Sigmoid colon (tissue), 7 donors: ENCODE results near the gene PRR7. TPM values are rescaled to one million over a fixed set of nuclear protein-coding genes. Genes with fewer than 3 reads are reported as not detected.

ENCODE experiments used
- DNase-seq: peaks from one replicate; pipeline ENCODE4 v3.0.0-alpha.2; 2019
- H3K27ac ChIP-seq, 4 donors: fragments of 200-600 bp; sonication (generic); one replicate each; pipeline ENCODE4 v1.5.1; 2016 to 2019; ENCODE audit warnings: mild to moderate bottlenecking in 1 of 4
- H3K27me3 ChIP-seq, 3 donors: fragments of 200-600 bp; sonication (generic); one replicate each; pipeline ENCODE4 v1.5.1; 2019; ENCODE audit warnings: mild to moderate bottlenecking in 1 of 3
- H3K36me3 ChIP-seq, 4 donors: fragments of 200-600 bp; sonication (generic); one replicate each; pipeline ENCODE4 v1.5.1; 2016 to 2019
- H3K4me1 ChIP-seq, 4 donors: fragments of 200-600 bp; sonication (generic); one replicate each; pipeline ENCODE4 v1.5.1; 2017 to 2019
- H3K4me3 ChIP-seq, 4 donors: fragments of 200-600 bp; sonication (generic); one replicate each; pipeline ENCODE4 v1.5.1; 2017 to 2019; ENCODE audit warnings: mild to moderate bottlenecking in 2 of 4, moderate library complexity in 1 of 4
- H3K9me3 ChIP-seq, 4 donors: fragments of 200-600 bp in 3 of 4; sonication (generic) in 3 of 4; one replicate each; pipeline versions ENCODE4 v1.5.1 to v1.6.1; 2013 to 2019
- CTCF ChIP-seq, 4 experiments: fragments of 450-650 bp in 3 of 4; fragments of 200-600 bp in 1 of 4; IDR thresholded peaks; one replicate each; pipeline ENCODE4 v1.5.1; 2016 to 2019; ENCODE audit warnings: antibody characterized with exemption in 4 of 4, mild to moderate bottlenecking in 3 of 4, moderate library complexity in 2 of 4
- EP300 ChIP-seq, 4 donors: sonication (generic); formaldehyde crosslinking; IDR thresholded peaks; one replicate each; pipeline ENCODE4 v1.6.1; 2017; ENCODE audit warnings: antibody characterized with exemption in 4 of 4
- POLR2A ChIP-seq, 2 donors: fragments of 450-650 bp; IDR thresholded peaks; one replicate each; pipeline ENCODE4 v1.6.1; 2016; ENCODE audit warnings: antibody characterized with exemption in 2 of 2, mild to moderate bottlenecking in 2 of 2, moderate library complexity in 2 of 2
- POLR2AphosphoS5 ChIP-seq, 4 donors: sonication (generic); formaldehyde crosslinking; IDR thresholded peaks; one replicate each; pipeline ENCODE4 v1.6.1; 2017; ENCODE audit warnings: antibody characterized with exemption in 4 of 4
- WGBS, 2 donors: extraction: QIAGEN DNeasy Blood & Tissue Kit; methylation state at CpG; one replicate each; pipeline ENCODE4 v1.1.7; 2013; 5-methylcytosine and 5-hydroxymethylcytosine counted together
- intact Hi-C: fragments of 100-400 bp; cut with DNase I; formaldehyde crosslinking; loops from one replicate; pipeline ENCODE4 v1.15.1; 2023
- polyA plus RNA-seq, 3 donors: library from polyadenylated mRNA; stranded (reverse); fragments of 200-250 nt; gene quantifications; one replicate each; pipeline ENCODE4 v1.2.3, GENCODE V29; 2013
- total RNA-seq, 4 donors: library from RNA; depleted of rRNA; stranded (reverse); fragments of >200 nt; gene quantifications; one replicate each; pipeline ENCODE4 v1.1.0, GENCODE V29; 2016
- donor health status: healthy with polysubstance abuse.
- donor health status: Bipolar disorder and iron deficiency.
- donor health status: healthy.

The PRR7 gene
- total and polyA plus RNA-seq, 7 donors, result 0.82 to 3.7 (median 2.2) TPM; not detected in 2

DNA sequence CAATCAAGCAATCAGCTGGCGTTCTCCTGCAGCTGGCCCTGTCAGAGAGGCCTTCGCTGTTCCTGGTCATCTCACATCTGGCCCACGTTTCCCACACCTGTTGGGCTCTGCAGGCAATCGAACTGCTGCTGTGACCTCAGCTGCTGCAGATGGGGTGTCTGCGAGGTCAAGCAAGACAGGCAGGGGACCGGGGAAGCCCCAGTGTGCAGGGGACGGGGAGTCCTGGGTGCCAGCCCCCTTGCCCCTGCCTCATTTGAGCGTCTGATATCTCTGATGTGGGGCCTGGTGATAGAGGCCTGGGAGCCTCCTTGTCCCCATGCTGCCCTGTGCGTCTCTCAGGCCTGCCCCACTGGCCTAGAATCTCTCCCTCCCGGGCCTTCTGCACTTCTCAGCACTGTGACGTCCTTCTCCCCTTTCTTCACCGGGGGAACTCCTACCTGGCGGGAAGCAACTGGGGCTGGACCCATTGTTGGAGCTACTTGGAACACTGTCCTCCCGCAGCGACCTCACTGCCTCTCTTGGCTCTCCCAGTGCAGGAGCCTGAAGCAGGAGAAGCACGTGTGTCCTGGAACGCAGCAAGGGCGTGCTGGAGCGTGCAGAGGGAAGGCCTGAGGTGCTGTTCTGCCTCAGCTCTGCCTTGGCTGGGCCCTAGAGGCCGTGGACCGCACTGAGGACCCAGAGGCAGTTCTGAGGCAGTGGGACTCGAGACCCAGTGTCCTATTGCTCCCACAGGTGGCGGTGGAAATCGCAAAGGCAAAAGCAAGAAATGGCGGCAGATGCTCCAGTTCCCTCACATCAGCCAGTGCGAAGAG lies 16.3 kb upstream of the PRR7 start:
- intact Hi-C loops, result no loop called here
- 76 to 90% methylated on average over 26 of the region's 26 CpGs for WGBS, 2 donors
- H3K27me3 ChIP-seq, result no peaks in the 10 kb centered on the region
- DNase-seq, result no peak
- H3K4me1 ChIP-seq, result peaks cover 0 to 43% (median 39%) of the 10 kb centered on the region in 4 donors
- H3K27ac ChIP-seq, result no peak overlapping the region
- TF ChIP-seq POLR2AphosphoS5 (IDR thresholded peaks at IDR 0.05) (no peak), EP300 (IDR thresholded peaks at IDR 0.05) (no peak), POLR2A (IDR thresholded peaks at IDR 0.05) (no peak), CTCF (IDR thresholded peaks at IDR 0.05) (no peak)
- no peak overlapping the region for H3K4me3 ChIP-seq
- no peaks in the 10 kb centered on the region for H3K9me3 ChIP-seq
- H3K36me3 ChIP-seq, result peaks cover 23 to 50% (median 38%) of the 10 kb centered on the region in 4 donors

DNA sequence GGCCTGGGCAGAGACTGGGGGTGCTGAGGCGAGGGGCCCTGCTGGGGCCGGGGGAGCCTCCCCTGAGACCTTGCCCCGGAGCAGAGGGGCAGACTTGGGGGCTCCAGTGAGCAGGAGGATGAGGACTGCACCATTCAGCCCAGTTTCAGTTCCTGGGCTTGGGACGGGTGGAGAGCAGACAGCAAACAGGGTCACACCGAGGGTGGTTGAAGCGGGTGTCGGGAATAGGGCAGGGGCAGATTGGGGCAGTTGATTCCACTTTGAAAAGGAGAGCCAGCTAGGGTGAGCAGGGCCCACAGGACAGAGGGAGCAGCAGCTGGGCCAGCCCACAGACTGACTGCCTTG lies 15.7 kb upstream of the PRR7 start:
- 61 to 85% methylated on average over 7 of the region's 7 CpGs for WGBS, 2 donors
- H3K4me1 ChIP-seq, result peaks cover 0 to 38% (median 34%) of the 10 kb centered on the region in 4 donors
- H3K27ac ChIP-seq, result no peak overlapping the region
- intact Hi-C loops, result no loop called here
- no peaks in the 10 kb centered on the region for H3K9me3 ChIP-seq
- peaks cover 25 to 56% (median 44%) of the 10 kb centered on the region in 4 donors for H3K36me3 ChIP-seq
- no peak overlapping the region for H3K4me3 ChIP-seq
- TF ChIP-seq CTCF (IDR thresholded peaks at IDR 0.05) (no peak), EP300 (IDR thresholded peaks at IDR 0.05) (no peak), POLR2A (IDR thresholded peaks at IDR 0.05) (no peak), POLR2AphosphoS5 (IDR thresholded peaks at IDR 0.05) (no peak)
- no peaks in the 10 kb centered on the region for H3K27me3 ChIP-seq
- DNase-seq, result no peak

DNA sequence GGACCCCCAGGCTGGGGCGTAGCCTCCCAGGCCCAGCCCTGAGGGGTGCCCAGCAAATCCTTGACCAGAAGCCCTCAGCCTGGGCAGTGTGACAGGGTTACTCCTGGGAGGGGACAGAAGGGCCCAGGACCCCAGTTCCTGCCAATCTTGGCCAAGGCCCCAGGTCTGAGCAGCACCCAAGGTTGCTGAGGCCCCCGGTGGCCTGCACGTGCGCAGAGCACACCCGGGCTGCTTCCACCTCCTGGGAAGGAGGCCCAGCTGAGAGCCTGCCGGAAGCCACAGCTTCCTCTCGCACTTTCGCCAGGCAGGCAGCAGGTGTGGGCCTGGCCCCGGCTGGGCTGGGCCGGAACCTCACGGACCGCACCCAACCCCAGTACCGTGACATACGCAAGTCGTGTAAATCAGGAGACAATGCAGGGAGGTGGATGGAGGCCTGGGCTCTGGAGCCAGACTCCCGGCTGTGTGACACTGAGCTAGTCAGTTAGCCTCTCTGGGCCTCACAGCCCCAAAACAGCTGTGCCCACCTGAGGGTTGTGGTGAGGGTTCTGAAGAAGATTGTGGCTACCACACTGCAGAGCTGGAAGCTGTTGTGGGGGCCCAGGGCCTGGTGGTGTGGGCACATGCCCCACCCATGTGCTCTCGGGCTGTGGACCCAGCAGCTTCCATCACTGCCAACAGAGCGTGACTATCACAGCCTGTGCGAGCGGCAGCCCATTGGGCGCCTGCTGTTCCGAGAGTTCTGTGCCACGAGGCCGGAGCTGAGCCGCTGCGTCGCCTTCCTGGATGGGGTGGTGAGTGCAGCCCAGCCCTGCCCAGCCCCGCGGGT lies 15.1 kb upstream of the PRR7 start:
- DNase-seq, result peak; percentile 66
- H3K27ac ChIP-seq, result peak overlapping the region; percentile 2 to 47 (median 22)
- no peaks in the 10 kb centered on the region for H3K9me3 ChIP-seq
- intact Hi-C loops, result no loop called here
- H3K4me1 ChIP-seq, result peaks cover 0 to 38% (median 34%) of the 10 kb centered on the region in 4 donors
- H3K27me3 ChIP-seq, result no peaks in the 10 kb centered on the region
- peak in 1 of 4 donors; percentile 10 for TF ChIP-seq POLR2AphosphoS5 (IDR thresholded peaks at IDR 0.05)
- TF ChIP-seq POLR2A (IDR thresholded peaks at IDR 0.05), result no peak
- 49 to 80% methylated on average over 29 of the region's 29 CpGs for WGBS, 2 donors
- H3K4me3 ChIP-seq, result no peak overlapping the region
- peaks cover 25 to 62% (median 49%) of the 10 kb centered on the region in 4 donors for H3K36me3 ChIP-seq

DNA sequence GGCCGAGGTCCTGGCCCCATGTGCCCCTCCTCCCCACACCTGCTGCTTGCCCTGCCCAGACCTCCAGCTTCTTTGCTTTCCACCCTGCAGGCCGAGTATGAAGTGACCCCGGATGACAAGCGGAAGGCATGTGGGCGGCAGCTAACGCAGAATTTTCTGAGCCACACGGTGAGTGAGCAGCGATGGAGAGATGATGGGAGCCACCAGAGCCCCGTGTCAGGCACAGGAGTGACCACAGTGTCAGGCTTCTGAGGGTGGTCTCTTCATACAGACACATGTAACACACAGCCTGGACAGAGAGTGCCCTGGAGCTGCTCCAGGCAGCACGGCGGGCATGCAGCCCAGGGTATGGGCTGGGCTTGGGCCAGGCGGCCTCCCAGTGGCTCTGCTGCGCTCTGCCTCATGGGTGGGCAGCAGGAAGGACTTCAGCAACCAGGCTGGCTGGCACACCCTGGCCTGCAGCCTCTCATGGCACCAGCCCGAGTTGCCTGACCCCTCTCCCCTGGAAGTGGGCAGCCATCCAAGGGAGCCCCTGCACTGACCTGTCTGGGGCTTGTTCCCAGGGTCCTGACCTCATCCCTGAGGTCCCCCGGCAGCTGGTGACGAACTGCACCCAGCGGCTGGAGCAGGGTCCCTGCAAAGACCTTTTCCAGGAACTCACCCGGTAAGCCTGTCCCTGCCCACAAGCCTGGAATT lies 14.3 kb upstream of the PRR7 start:
- no peak for TF ChIP-seq CTCF (IDR thresholded peaks at IDR 0.05)
- TF ChIP-seq POLR2AphosphoS5 (IDR thresholded peaks at IDR 0.05), result peak in 1 of 4 donors; percentile 4
- TF ChIP-seq POLR2A (IDR thresholded peaks at IDR 0.05), result no peak
- H3K9me3 ChIP-seq, result no peaks in the 10 kb centered on the region
- H3K27ac ChIP-seq, result peak overlapping the region; percentile 2 to 47 (median 22)
- no peak overlapping the region for H3K4me3 ChIP-seq
- H3K27me3 ChIP-seq, result no peaks in the 10 kb centered on the region
- 72 to 87% methylated on average over 18 of the region's 18 CpGs for WGBS, 2 donors
- H3K4me1 ChIP-seq, result peaks cover 0 to 35% (median 29%) of the 10 kb centered on the region in 4 donors
- intact Hi-C loops, result no loop called here
- peaks cover 25 to 69% (median 54%) of the 10 kb centered on the region in 4 donors for H3K36me3 ChIP-seq
- peak; percentile 71 for DNase-seq
